HG02642 (cell line): ENCODE measurements around the gene KIF21B.

Experiments used
- ATAC-seq: cut with Tn5 transposase; IDR thresholded peaks from one replicate; pipeline ENCODE4 v1.9.1; 2021; ENCODE audit warnings: mild to moderate bottlenecking; ENCODE audit not compliant: unreplicated experiment, poor library complexity

The KIF21B gene

GRCh38 chr1:201048521-201048920, 25.0 kb upstream of the KIF21B start:
- no peak for ATAC-seq

GRCh38 chr1:201044119-201044518, 20.6 kb upstream of the KIF21B start:
- ATAC-seq: no peak

GRCh38 chr1:201042779-201043461, 19.4 kb upstream of the KIF21B start:
- peak; percentile 62 for ATAC-seq

- no peak for ATAC-seq
Observed at GRCh38 chr1:201041011-201041410, 17.5 kb upstream of the KIF21B start.

GRCh38 chr1:201039876-201040275, 16.4 kb upstream of the KIF21B start:
- ATAC-seq: no peak

- ATAC-seq: no peak
Observed at GRCh38 chr1:201039418-201039817, 15.9 kb upstream of the KIF21B start.

- no peak for ATAC-seq
Observed at GRCh38 chr1:201038186-201038876, 14.8 kb upstream of the KIF21B start.

GRCh38 chr1:201036188-201036842, 12.8 kb upstream of the KIF21B start:
- no peak for ATAC-seq

GRCh38 chr1:201034671-201035070, 11.2 kb upstream of the KIF21B start:
- no peak for ATAC-seq

GRCh38 chr1:201032408-201032807, 8.9 kb upstream of the KIF21B start:
- ATAC-seq: no peak

GRCh38 chr1:201028461-201028889, 5.0 kb upstream of the KIF21B start:
- ATAC-seq: no peak

- no peak for ATAC-seq
Observed at GRCh38 chr1:201026836-201027235, 3.3 kb upstream of the KIF21B start.

GRCh38 chr1:201026234-201026633, 2.7 kb upstream of the KIF21B start:
- ATAC-seq: no peak

- ATAC-seq: peak; percentile 22
Observed at GRCh38 chr1:201025571-201026002, 2.1 kb upstream of the KIF21B start.

GRCh38 chr1:201024625-201024998, 1.1 kb upstream of the KIF21B start:
- ATAC-seq: no peak

- ATAC-seq: no peak
Observed at GRCh38 chr1:201023920-201024624, 558 bp upstream of the KIF21B start.

- ATAC-seq: peak; percentile 5
Observed at GRCh38 chr1:201022820-201023516, 546 bp downstream of the KIF21B start.

- ATAC-seq: no peak
Observed at GRCh38 chr1:201022493-201022819, 1.1 kb downstream of the KIF21B start.

- ATAC-seq: no peak
Observed at GRCh38 chr1:201021630-201022492, 1.7 kb downstream of the KIF21B start.
